CD14-positive monocyte (primary cell): Measurements from ENCODE around the gene SLC26A3. TPM values are rescaled to one million over a fixed set of nuclear protein-coding genes. Genes with fewer than 3 reads are reported as not detected.
"Not testable (repeated sequence)": the region's sequence is repeated elsewhere in the genome, so short reads cannot be mapped to it uniquely, and the experiment has no call there.

Source experiments
- DNase-seq, 3 donors: peaks; one replicate each; pipeline ENCODE4 v3.0.0-alpha.2; 2011 to 2022
- H2AFZ ChIP-seq: 2 replicates; pipeline ENCODE4 v1.6.0; 2012; ENCODE audit warnings: mild to moderate bottlenecking, low read depth, low read length, inconsistent platforms; ENCODE audit not compliant: insufficient read depth, poor library complexity, severe bottlenecking
- H3K27ac ChIP-seq, 2 donors: 1 replicate in 1 of 2; 2 replicates in 1 of 2; pipeline ENCODE4 v1.5.1; 2012 to 2013; ENCODE audit warnings: low read length in 2 of 2, control low read depth in 1 of 2, inconsistent platforms in 1 of 2, low read depth in 1 of 2, mild to moderate bottlenecking in 1 of 2
- H3K27me3 ChIP-seq, 2 donors: one replicate each; pipeline versions ENCODE4 v1.6.0 to v1.6.1; 2011 to 2013; ENCODE audit warnings: low read length in 2 of 2; ENCODE audit not compliant: control insufficient read depth in 2 of 2, insufficient read depth in 2 of 2
- H3K36me3 ChIP-seq, 2 donors: replicated peaks in 1 of 2; 1 replicate in 1 of 2; 2 replicates in 1 of 2; pipeline versions ENCODE4 v1.5.1 to v1.6.1; 2012 to 2013; ENCODE audit warnings: low read length in 2 of 2, control low read depth in 1 of 2, inconsistent platforms in 1 of 2, mild to moderate bottlenecking in 1 of 2; ENCODE audit not compliant: insufficient read depth in 2 of 2, control insufficient read depth in 1 of 2
- H3K4me1 ChIP-seq, 2 donors: 1 replicate in 1 of 2; 2 replicates in 1 of 2; pipeline versions ENCODE4 v1.5.1 to v1.6.1; 2012 to 2013; ENCODE audit warnings: low read length in 2 of 2, control low read depth in 1 of 2, inconsistent platforms in 1 of 2, mild to moderate bottlenecking in 1 of 2, moderate library complexity in 1 of 2; ENCODE audit not compliant: insufficient read depth in 2 of 2, control insufficient read depth in 1 of 2
- H3K4me2 ChIP-seq: replicated peaks from 2 replicates; pipeline ENCODE3; 2012; ENCODE audit warnings: low read length, moderate library complexity, mild to moderate bottlenecking; ENCODE audit not compliant: poor library complexity, severe bottlenecking; ENCODE audit errors: extremely low read depth
- H3K4me3 ChIP-seq, 3 experiments: fragments of 200-600 bp in 1 of 3; sonication (generic) in 1 of 3; replicated peaks in 1 of 3; 1 replicate in 2 of 3; 2 replicates in 1 of 3; pipeline ENCODE4 v1.5.1; 2011 to 2013; ENCODE audit warnings: low read length in 3 of 3, mild to moderate bottlenecking in 3 of 3, control low read depth in 2 of 3, low read depth in 2 of 3, inconsistent platforms in 1 of 3, moderate library complexity in 1 of 3
- H3K79me2 ChIP-seq: 2 replicates; pipeline ENCODE4 v1.6.0; 2012; ENCODE audit warnings: mild to moderate bottlenecking, control low read depth, inconsistent platforms, low read length, moderate library complexity; ENCODE audit not compliant: insufficient read depth
- H3K9ac ChIP-seq: 2 replicates; pipeline ENCODE4 v1.6.0; 2017; ENCODE audit warnings: low read length, mild to moderate bottlenecking; ENCODE audit not compliant: insufficient read depth, poor library complexity, severe bottlenecking
- H3K9me3 ChIP-seq, 2 donors: replicated peaks in 1 of 2; 1 replicate in 1 of 2; 2 replicates in 1 of 2; pipeline versions ENCODE4 v1.5.1 to v1.6.1; 2012 to 2013; ENCODE audit warnings: low read length in 2 of 2, control low read depth in 1 of 2; ENCODE audit not compliant: control insufficient read depth in 1 of 2, insufficient read depth in 1 of 2
- H4K20me1 ChIP-seq: 2 replicates; pipeline ENCODE4 v1.6.0; 2012; ENCODE audit warnings: mild to moderate bottlenecking, low read length, control low read depth, moderate library complexity; ENCODE audit not compliant: insufficient read depth
- H3K27ac Mint-ChIP-seq, 7 donors: one replicate each; pipeline ENCODE4 v1.8.0; 2020; ENCODE audit warnings: mild to moderate bottlenecking in 7 of 7, mixed read lengths in 7 of 7, moderate library complexity in 6 of 7, inconsistent platforms in 2 of 7
- H3K27me3 Mint-ChIP-seq, 3 donors: one replicate each; pipeline ENCODE4 v1.8.0; 2021 to 2022; ENCODE audit warnings: low read depth in 3 of 3, mild to moderate bottlenecking in 3 of 3, mixed read lengths in 3 of 3, moderate library complexity in 3 of 3, inconsistent platforms in 1 of 3
- H3K36me3 Mint-ChIP-seq, 2 donors: one replicate each; pipeline ENCODE4 v1.8.0; 2020; ENCODE audit warnings: mixed read lengths in 2 of 2, inconsistent platforms in 1 of 2, mild to moderate bottlenecking in 1 of 2
- H3K4me1 Mint-ChIP-seq: one replicate; pipeline ENCODE4 v1.8.0; 2020; ENCODE audit warnings: mild to moderate bottlenecking, mixed read lengths
- H3K4me3 Mint-ChIP-seq, 2 donors: one replicate each; pipeline ENCODE4 v1.8.0; 2020; ENCODE audit warnings: mild to moderate bottlenecking in 2 of 2, mixed read lengths in 2 of 2, moderate library complexity in 1 of 2
- H3K9me3 Mint-ChIP-seq, 7 donors: one replicate each; pipeline ENCODE4 v1.8.0; 2020 to 2022; ENCODE audit warnings: mixed read lengths in 7 of 7, mild to moderate bottlenecking in 6 of 7, moderate library complexity in 6 of 7, inconsistent platforms in 2 of 7
- WGBS: methylation state at CpG from one replicate; pipeline ENCODE4 v1.1.5; 2013; ENCODE audit warnings: missing lambda C conversion rate; ENCODE audit not compliant: insufficient coverage; 5-methylcytosine and 5-hydroxymethylcytosine counted together
- intact Hi-C, 2 donors: fragments of 100-400 bp; cut with micrococcal nuclease; formaldehyde crosslinking; loops; one replicate each; pipeline versions ENCODE4 v1.15.0 to v1.15.1; 2023
- polyA plus RNA-seq, 3 donors: library from polyadenylated mRNA; depleted of rRNA in 1 of 3; unstranded in 2 of 3; stranded (reverse) in 1 of 3; fragments of 300-500 nt in 2 of 3; fragments of >200 nt in 1 of 3; fragmentation: Illumina TruSeq in 2 of 3; gene quantifications; 1 replicate in 2 of 3; 2 replicates in 1 of 3; pipeline ENCODE4 v1.2.3, GENCODE V29; 2012 to 2021
- TF ChIP-seq, protein P1 (sequence below): fragments of 200-600 bp; IDR thresholded peaks from one replicate; pipeline ENCODE4 v1.8.0; 2022; ENCODE audit warnings: antibody characterized with exemption, mild to moderate bottlenecking

The SLC26A3 gene
- polyA plus RNA-seq, 3 donors: not detected

DNA sequence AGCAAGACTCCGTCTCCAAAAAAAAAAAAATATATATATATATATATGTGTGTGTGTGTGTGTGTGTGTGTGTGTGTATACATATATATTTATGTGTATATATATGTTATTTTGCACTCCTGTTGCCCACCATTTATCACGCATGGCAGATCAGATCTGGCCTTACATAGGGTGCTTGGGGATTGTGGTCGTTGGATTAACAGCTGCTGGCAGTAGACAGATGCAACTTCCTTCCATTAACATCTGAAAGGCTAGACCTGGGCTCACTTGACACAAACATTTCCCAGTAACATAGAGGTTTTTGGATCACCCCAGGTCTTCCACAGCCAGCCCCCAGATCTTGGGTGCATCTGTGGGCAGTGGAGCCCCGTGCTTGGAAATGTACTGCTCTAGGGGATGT, 47.2 kb upstream of the SLC26A3 start:
- Histone ChIP-seq H3K27me3 (no peaks in the 10 kb centered on the region), H4K20me1 (no peaks in the 10 kb centered on the region), H3K9ac (no peak overlapping the region), H3K36me3 (no peaks in the 10 kb centered on the region), H3K4me1 (no peaks in the 10 kb centered on the region), H3K4me2 (no peak overlapping the region), H3K79me2 (no peaks in the 10 kb centered on the region), H2AFZ (no peak overlapping the region), H3K27ac (no peak overlapping the region), H3K9me3 (peaks cover 0 to 2% of the 10 kb centered on the region in 2 donors), H3K4me3 (no peak overlapping the region)
- peak overlapping the region in 1 of 7 donors; percentile 55 for H3K27ac Mint-ChIP-seq
- H3K36me3 Mint-ChIP-seq: no peaks in the 10 kb centered on the region
- peaks cover 0 to 8% (median 2%) of the 10 kb centered on the region in 7 donors for H3K9me3 Mint-ChIP-seq
- TF ChIP-seq, protein P1, sequence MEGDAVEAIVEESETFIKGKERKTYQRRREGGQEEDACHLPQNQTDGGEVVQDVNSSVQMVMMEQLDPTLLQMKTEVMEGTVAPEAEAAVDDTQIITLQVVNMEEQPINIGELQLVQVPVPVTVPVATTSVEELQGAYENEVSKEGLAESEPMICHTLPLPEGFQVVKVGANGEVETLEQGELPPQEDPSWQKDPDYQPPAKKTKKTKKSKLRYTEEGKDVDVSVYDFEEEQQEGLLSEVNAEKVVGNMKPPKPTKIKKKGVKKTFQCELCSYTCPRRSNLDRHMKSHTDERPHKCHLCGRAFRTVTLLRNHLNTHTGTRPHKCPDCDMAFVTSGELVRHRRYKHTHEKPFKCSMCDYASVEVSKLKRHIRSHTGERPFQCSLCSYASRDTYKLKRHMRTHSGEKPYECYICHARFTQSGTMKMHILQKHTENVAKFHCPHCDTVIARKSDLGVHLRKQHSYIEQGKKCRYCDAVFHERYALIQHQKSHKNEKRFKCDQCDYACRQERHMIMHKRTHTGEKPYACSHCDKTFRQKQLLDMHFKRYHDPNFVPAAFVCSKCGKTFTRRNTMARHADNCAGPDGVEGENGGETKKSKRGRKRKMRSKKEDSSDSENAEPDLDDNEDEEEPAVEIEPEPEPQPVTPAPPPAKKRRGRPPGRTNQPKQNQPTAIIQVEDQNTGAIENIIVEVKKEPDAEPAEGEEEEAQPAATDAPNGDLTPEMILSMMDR: no peak
- H3K4me3 Mint-ChIP-seq: no peak overlapping the region
- WGBS: 25% methylated on average over 1 of the region's 4 CpGs
- DNase-seq: no peak
- H3K4me1 Mint-ChIP-seq: peaks cover 2% of the 10 kb centered on the region
- H3K27me3 Mint-ChIP-seq: peaks cover 0 to 7% (median 5%) of the 10 kb centered on the region in 3 donors
- intact Hi-C loops: no loop called here

DNA sequence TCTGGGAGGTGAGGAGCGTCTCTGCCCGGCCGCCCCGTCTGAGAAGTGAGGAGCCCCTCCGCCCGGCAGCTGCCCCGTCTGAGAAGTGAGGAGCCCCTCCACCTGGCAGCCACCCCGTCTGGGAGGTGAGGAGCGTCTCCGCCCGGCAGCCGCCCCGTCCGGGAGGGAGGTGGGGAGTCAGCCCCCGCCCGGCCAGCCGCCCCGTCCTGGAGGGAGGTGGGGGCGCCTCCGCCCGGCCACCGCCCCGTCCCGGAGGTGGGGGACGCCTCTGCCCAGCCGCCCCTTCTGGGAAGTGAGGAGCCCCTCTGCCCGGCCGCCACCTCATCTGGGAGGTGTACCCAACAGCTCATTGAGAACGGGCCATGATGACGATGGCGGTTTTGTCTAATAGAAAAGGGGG, 45.2 kb upstream of the SLC26A3 start:
- H3K27me3 Mint-ChIP-seq, H3K27ac ChIP-seq, H4K20me1 ChIP-seq, H3K9me3 ChIP-seq, H3K9me3 Mint-ChIP-seq, H3K4me3 Mint-ChIP-seq, H3K79me2 ChIP-seq, H3K9ac ChIP-seq, H3K4me1 Mint-ChIP-seq, H3K4me3 ChIP-seq, H3K4me1 ChIP-seq, H3K36me3 ChIP-seq, H2AFZ ChIP-seq, H3K27me3 ChIP-seq, H3K36me3 Mint-ChIP-seq, DNase-seq, H3K27ac Mint-ChIP-seq, H3K4me2 ChIP-seq, intact Hi-C loops: not testable (repeated sequence)
- 93% methylated on average over 9 of the region's 31 CpGs for WGBS

DNA sequence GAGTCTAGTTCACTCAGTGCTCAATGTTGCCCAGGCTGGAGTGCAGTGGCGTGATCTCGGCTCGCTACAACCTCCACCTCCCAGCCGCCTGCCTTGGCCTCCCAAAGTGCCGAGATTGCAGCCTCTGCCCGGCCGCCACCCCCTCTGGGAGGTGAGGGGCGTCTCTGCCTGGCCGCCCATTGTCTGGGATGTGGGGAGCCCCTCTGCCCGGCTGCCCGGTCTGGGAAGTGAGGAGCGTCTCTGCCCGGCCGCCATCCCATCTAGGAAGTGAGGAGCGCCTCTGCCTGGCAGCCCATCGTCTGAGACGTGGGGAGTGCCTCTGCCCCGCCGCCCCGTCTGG, 44.8 kb upstream of the SLC26A3 start:
- intact Hi-C loops, DNase-seq, H4K20me1 ChIP-seq, H2AFZ ChIP-seq, H3K4me3 Mint-ChIP-seq, H3K27me3 ChIP-seq, H3K4me3 ChIP-seq, H3K4me2 ChIP-seq, H3K36me3 ChIP-seq, H3K36me3 Mint-ChIP-seq, H3K9me3 ChIP-seq, H3K4me1 ChIP-seq, H3K27me3 Mint-ChIP-seq, H3K9ac ChIP-seq, H3K9me3 Mint-ChIP-seq, H3K79me2 ChIP-seq, H3K4me1 Mint-ChIP-seq, H3K27ac ChIP-seq, H3K27ac Mint-ChIP-seq: not testable (repeated sequence)
- 100% methylated on average over 1 of the region's 20 CpGs for WGBS
